Endodermal cell (in vitro differentiated cells): ENCODE data around the gene BTD. TPM values are rescaled to one million over a fixed set of nuclear protein-coding genes. Genes with fewer than 3 reads are reported as not detected.

Source experiments
- DNase-seq: peaks from one replicate; pipeline ENCODE4 v3.0.0-alpha.2; 2017
- H3K27ac ChIP-seq: 2 replicates; pipeline ENCODE4 v1.5.1; 2013; ENCODE audit warnings: mild to moderate bottlenecking, low read depth, low read length, moderate library complexity
- H3K27me3 ChIP-seq: 2 replicates; pipeline ENCODE4 v1.6.1; 2013; ENCODE audit warnings: mild to moderate bottlenecking, low read length, moderate library complexity; ENCODE audit not compliant: insufficient read depth, control insufficient read depth, poor library complexity, severe bottlenecking
- H3K36me3 ChIP-seq: 2 replicates; pipeline ENCODE4 v1.7.0; 2013; ENCODE audit warnings: mild to moderate bottlenecking, low read length, moderate library complexity; ENCODE audit not compliant: control insufficient read depth, insufficient read depth
- H3K4me1 ChIP-seq: one replicate; pipeline ENCODE4 v1.7.0; 2013; ENCODE audit warnings: low read length; ENCODE audit not compliant: control insufficient read depth, insufficient read depth
- H3K4me3 ChIP-seq: 2 replicates; pipeline ENCODE4 v1.5.1; 2013; ENCODE audit warnings: mild to moderate bottlenecking, low read length, moderate library complexity
- H3K9ac ChIP-seq: 2 replicates; pipeline ENCODE4 v1.6.1; 2013; ENCODE audit warnings: mild to moderate bottlenecking, low read length, moderate library complexity; ENCODE audit not compliant: poor library complexity, severe bottlenecking; ENCODE audit errors: extremely low read depth
- H3K9me3 ChIP-seq: 2 replicates; pipeline ENCODE4 v1.6.1; 2013; ENCODE audit warnings: mild to moderate bottlenecking, low read length, moderate library complexity; ENCODE audit not compliant: control insufficient read depth
- H3K27ac Mint-ChIP-seq: 2 replicates; pipeline ENCODE4 v1.8.0; 2020; ENCODE audit warnings: mixed read lengths
- H3K27me3 Mint-ChIP-seq: 2 replicates; pipeline ENCODE4 v1.8.0; 2021; ENCODE audit warnings: mild to moderate bottlenecking, mixed read lengths; ENCODE audit not compliant: insufficient read depth
- H3K36me3 Mint-ChIP-seq: 2 replicates; pipeline ENCODE4 v1.8.0; 2020; ENCODE audit warnings: low read depth, mixed read lengths
- H3K4me1 Mint-ChIP-seq: 2 replicates; pipeline ENCODE4 v1.8.0; 2020; ENCODE audit warnings: mixed read lengths
- H3K4me3 Mint-ChIP-seq: 2 replicates; pipeline ENCODE4 v1.8.0; 2020; ENCODE audit warnings: mild to moderate bottlenecking, moderate library complexity, mixed read lengths
- H3K9me3 Mint-ChIP-seq: 2 replicates; pipeline ENCODE4 v1.8.0; 2020; ENCODE audit warnings: mild to moderate bottlenecking, mixed read lengths
- CTCF ChIP-seq: fragments of 200-600 bp; sonication (generic); conservative IDR thresholded peaks from 2 replicates; pipeline ENCODE4 v1.5.0; 2021; ENCODE audit warnings: antibody characterized with exemption, mild to moderate bottlenecking
- WGBS, 2 experiments: methylation state at CpG; one replicate each; pipeline versions ENCODE4 v1.1.5 to v1.1.7; 2013; ENCODE audit warnings: missing lambda C conversion rate in 2 of 2, mixed read lengths in 1 of 2; ENCODE audit not compliant: insufficient coverage in 1 of 2, insufficient read length in 1 of 2; 5-methylcytosine and 5-hydroxymethylcytosine counted together
- total RNA-seq, 2 donors: library from RNA; stranded (reverse); fragmentation: NEBNext Ultra II Directional in 1 of 2; extraction: Animal tissue kit (Norgen Biotek cat#: 25700) in 1 of 2; gene quantifications; 2 replicates in 1 of 2; 3 replicates in 1 of 2; pipeline ENCODE4 v1.2.1, GENCODE V29; 2021

BTD gene
- total RNA-seq, 2 donors from 2014 or later = 25.7 to 27.8 TPM

- Histone ChIP-seq H3K9ac (no peak overlapping the region), H3K36me3 (no peaks in the 10 kb centered on the region), H3K27me3 (no peaks in the 10 kb centered on the region), H3K4me3 (no peak overlapping the region), H3K27ac (no peak overlapping the region), H3K4me1 (no peaks in the 10 kb centered on the region), H3K9me3 (peaks cover 18% of the 10 kb centered on the region)
- no peak for TF ChIP-seq CTCF
- H3K27ac Mint-ChIP-seq = no peak overlapping the region
- DNase-seq = no peak
- H3K36me3 Mint-ChIP-seq = peaks cover 3% of the 10 kb centered on the region
- peaks cover 17% of the 10 kb centered on the region for H3K9me3 Mint-ChIP-seq
- no peak overlapping the region for H3K4me3 Mint-ChIP-seq
- H3K27me3 Mint-ChIP-seq = no peaks in the 10 kb centered on the region
- no peaks in the 10 kb centered on the region for H3K4me1 Mint-ChIP-seq
- WGBS, 2 experiments = 93% methylated on average over 3 of the region's 3 CpGs; no CpG with 5 or more reads in 1 of the 2 experiments
Measured at GRCh38 chr3:15653321-15653720, 51.8 kb downstream of the BTD start.

GRCh38 chr3:15654127-15654526 lies 52.6 kb downstream of the BTD start:
- Histone ChIP-seq H3K9ac (no peak overlapping the region), H3K4me3 (no peak overlapping the region), H3K36me3 (no peaks in the 10 kb centered on the region), H3K4me1 (no peaks in the 10 kb centered on the region), H3K27me3 (no peaks in the 10 kb centered on the region), H3K9me3 (peaks cover 18% of the 10 kb centered on the region), H3K27ac (no peak overlapping the region)
- Mint-ChIP-seq H3K4me3 (no peak overlapping the region), H3K9me3 (peaks cover 17% of the 10 kb centered on the region), H3K27ac (no peak overlapping the region), H3K4me1 (no peaks in the 10 kb centered on the region), H3K27me3 (no peaks in the 10 kb centered on the region), H3K36me3 (peaks cover 3% of the 10 kb centered on the region)
- no peak for TF ChIP-seq CTCF
- DNase-seq = no peak

GRCh38 chr3:15654891-15655290 lies 53.3 kb downstream of the BTD start:
- no peaks in the 10 kb centered on the region for H3K36me3 ChIP-seq
- no peak overlapping the region for H3K27ac Mint-ChIP-seq
- WGBS, 2 experiments = 89 to 93% methylated on average over 5 to 9 of the region's 9 CpGs

More at GRCh38 chr3:15654891-15655290, 53.3 kb downstream of the BTD start:
- Histone ChIP-seq H3K4me1 (no peaks in the 10 kb centered on the region), H3K27ac (no peak overlapping the region), H3K27me3 (no peaks in the 10 kb centered on the region), H3K9ac (no peak overlapping the region), H3K4me3 (no peak overlapping the region), H3K9me3 (peaks cover 18% of the 10 kb centered on the region)
- Mint-ChIP-seq H3K9me3 (peaks cover 17% of the 10 kb centered on the region), H3K4me3 (no peak overlapping the region), H3K27me3 (no peaks in the 10 kb centered on the region), H3K4me1 (no peaks in the 10 kb centered on the region), H3K36me3 (peaks cover 3% of the 10 kb centered on the region)
- no peak for TF ChIP-seq CTCF
- no peak for DNase-seq
